ENCODE data around the gene MINDY2. TPM values are rescaled to one million over a fixed set of nuclear protein-coding genes. Genes with fewer than 3 reads are reported as not detected.
"Not testable (repeated sequence)": the region's sequence is repeated elsewhere in the genome, so short reads cannot be mapped to it uniquely, and the experiment has no call there.

The MINDY2 gene
- total RNA-seq, 1 donor from 2014 or later, result 25.0 TPM

DNA sequence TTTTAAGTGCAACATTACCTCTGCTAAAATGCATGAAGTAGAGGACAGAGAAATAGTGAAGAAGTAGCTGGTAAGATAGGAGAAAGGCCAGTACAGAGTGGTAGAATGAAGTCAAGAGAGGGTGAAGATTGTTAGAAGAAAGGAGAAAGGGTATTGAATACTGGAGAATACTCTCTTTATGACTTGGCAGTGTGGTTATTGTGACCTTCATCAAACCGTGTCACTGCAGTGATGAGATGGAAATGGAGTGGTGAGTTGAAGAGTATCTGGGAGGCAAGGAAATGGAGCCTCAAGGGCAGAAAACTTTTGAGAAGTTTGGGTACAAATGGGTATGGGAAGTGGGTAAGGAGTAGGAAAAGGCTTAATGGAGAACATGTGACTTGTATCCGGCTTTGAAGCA is 24.7 kb downstream of the MINDY2 start:
- Histone ChIP-seq H3K4me1 (no peaks in the 10 kb centered on the region), H4K20me1 (ENCODE audit: low read depth) (no peaks in the 10 kb centered on the region), H3K27me3 (no peaks in the 10 kb centered on the region), H3K4me3 (no peak overlapping the region), H3K9me3 (ENCODE audit: low read depth) (no peaks in the 10 kb centered on the region), H2AFZ (replicated peaks) (no peak overlapping the region), H3F3A (ENCODE audit: low read depth) (no peaks in the 10 kb centered on the region), H3K27ac (no peak overlapping the region), H3K79me2 (ENCODE audit: low read depth) (no peaks in the 10 kb centered on the region), H3K4me2 (no peak overlapping the region), H3K36me3 (no peaks in the 10 kb centered on the region), H3K9ac (no peak overlapping the region)
- Mint-ChIP-seq H3K4me3 (no peak overlapping the region), H3K27me3 (ENCODE audit: insufficient read depth, low read depth) (no peaks in the 10 kb centered on the region), H3K36me3 (peaks cover 8% of the 10 kb centered on the region), H3K27ac (no peak overlapping the region), H3K9me3 (no peaks in the 10 kb centered on the region), H3K4me1 (no peaks in the 10 kb centered on the region)
- TF ChIP-seq EZH2 (IDR thresholded peaks at IDR 0.05) (no peak), EZH2phosphoT487 (IDR thresholded peaks at IDR 0.05) (no peak)
- TF ChIP-seq, protein P1, sequence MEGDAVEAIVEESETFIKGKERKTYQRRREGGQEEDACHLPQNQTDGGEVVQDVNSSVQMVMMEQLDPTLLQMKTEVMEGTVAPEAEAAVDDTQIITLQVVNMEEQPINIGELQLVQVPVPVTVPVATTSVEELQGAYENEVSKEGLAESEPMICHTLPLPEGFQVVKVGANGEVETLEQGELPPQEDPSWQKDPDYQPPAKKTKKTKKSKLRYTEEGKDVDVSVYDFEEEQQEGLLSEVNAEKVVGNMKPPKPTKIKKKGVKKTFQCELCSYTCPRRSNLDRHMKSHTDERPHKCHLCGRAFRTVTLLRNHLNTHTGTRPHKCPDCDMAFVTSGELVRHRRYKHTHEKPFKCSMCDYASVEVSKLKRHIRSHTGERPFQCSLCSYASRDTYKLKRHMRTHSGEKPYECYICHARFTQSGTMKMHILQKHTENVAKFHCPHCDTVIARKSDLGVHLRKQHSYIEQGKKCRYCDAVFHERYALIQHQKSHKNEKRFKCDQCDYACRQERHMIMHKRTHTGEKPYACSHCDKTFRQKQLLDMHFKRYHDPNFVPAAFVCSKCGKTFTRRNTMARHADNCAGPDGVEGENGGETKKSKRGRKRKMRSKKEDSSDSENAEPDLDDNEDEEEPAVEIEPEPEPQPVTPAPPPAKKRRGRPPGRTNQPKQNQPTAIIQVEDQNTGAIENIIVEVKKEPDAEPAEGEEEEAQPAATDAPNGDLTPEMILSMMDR (IDR thresholded peaks at IDR 0.05), result no peak
- no peak for DNase-seq (ENCODE audit: low spot score)

DNA sequence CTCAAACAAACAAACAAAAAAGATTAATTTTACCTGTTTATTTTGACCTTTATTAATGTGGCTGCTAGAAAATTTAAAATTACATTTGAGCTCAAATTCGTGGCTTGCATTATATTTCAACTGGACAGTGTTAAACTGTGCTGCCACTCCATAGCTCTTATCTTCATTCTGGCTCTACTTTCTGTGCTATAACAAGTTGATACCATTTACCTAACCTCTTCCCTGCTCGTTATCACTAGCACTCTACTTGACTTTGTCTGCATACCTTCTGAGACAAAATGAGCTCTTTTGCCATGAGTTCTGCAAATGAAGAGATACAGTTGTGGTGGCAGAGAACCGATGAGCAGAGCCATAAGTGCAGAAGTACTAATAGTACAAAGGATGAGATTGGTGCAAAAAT is 26.4 kb downstream of the MINDY2 start:
- peaks cover 6% of the 10 kb centered on the region for H3K36me3 Mint-ChIP-seq
- H3K4me1 Mint-ChIP-seq, result no peaks in the 10 kb centered on the region
- Histone ChIP-seq H3K9ac (no peak overlapping the region), H4K20me1 (ENCODE audit: low read depth) (no peaks in the 10 kb centered on the region), H3K36me3 (no peaks in the 10 kb centered on the region), H3K4me3 (no peak overlapping the region), H3K27ac (no peak overlapping the region), H3K4me2 (no peak overlapping the region), H3K9me3 (ENCODE audit: low read depth) (no peaks in the 10 kb centered on the region), H2AFZ (replicated peaks) (no peak overlapping the region), H3K4me1 (no peaks in the 10 kb centered on the region), H3K27me3 (no peaks in the 10 kb centered on the region), H3K79me2 (ENCODE audit: low read depth) (no peaks in the 10 kb centered on the region), H3F3A (ENCODE audit: low read depth) (no peaks in the 10 kb centered on the region)
- no peak for DNase-seq (ENCODE audit: low spot score)
- H3K27me3 Mint-ChIP-seq (ENCODE audit: insufficient read depth, low read depth), result no peaks in the 10 kb centered on the region
- TF ChIP-seq EZH2phosphoT487 (IDR thresholded peaks at IDR 0.05), result no peak
- TF ChIP-seq EZH2 (IDR thresholded peaks at IDR 0.05), result no peak
- TF ChIP-seq, protein P1 (IDR thresholded peaks at IDR 0.05), result no peak
- H3K4me3 Mint-ChIP-seq, result no peak overlapping the region
- H3K9me3 Mint-ChIP-seq, result no peaks in the 10 kb centered on the region
- H3K27ac Mint-ChIP-seq, result no peak overlapping the region

DNA sequence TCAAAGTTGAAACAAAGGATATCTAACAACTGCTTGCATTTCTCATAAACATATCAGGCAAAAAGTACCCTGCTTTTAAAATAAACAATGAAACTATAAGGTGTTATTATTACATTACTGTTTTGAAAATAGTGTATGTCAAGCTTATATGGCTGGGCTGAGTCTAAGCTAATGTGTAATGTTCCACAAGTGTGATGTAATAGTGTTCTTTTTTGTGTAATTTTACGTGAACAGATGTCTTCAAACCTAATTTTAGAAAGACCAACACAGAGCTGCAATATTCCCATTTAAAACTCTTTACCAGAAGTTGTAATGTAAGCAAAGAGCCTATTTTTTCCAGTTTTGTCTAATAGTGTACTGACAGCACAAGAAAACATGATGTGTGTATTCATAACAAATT is 34.0 kb downstream of the MINDY2 start:
- no peaks in the 10 kb centered on the region for H3K9me3 ChIP-seq (ENCODE audit: low read depth)
- TF ChIP-seq, protein P1 (IDR thresholded peaks at IDR 0.05), result no peak
- TF ChIP-seq EZH2phosphoT487 (IDR thresholded peaks at IDR 0.05) (no peak), EZH2 (IDR thresholded peaks at IDR 0.05) (no peak)
- H4K20me1 ChIP-seq (ENCODE audit: low read depth), result no peaks in the 10 kb centered on the region
- no peaks in the 10 kb centered on the region for H3F3A ChIP-seq (ENCODE audit: low read depth)
- H3K27ac Mint-ChIP-seq, result no peak overlapping the region
- no peaks in the 10 kb centered on the region for H3K36me3 ChIP-seq
- no peak overlapping the region for H2AFZ ChIP-seq (replicated peaks)
- H3K27ac ChIP-seq, result no peak overlapping the region
- H3K4me1 Mint-ChIP-seq, result no peaks in the 10 kb centered on the region
- H3K36me3 Mint-ChIP-seq, result peaks cover 4% of the 10 kb centered on the region
- no peaks in the 10 kb centered on the region for H3K4me1 ChIP-seq
- no peaks in the 10 kb centered on the region for H3K79me2 ChIP-seq (ENCODE audit: low read depth)
- H3K27me3 Mint-ChIP-seq (ENCODE audit: insufficient read depth, low read depth), result no peaks in the 10 kb centered on the region
- H3K9ac ChIP-seq, result no peak overlapping the region
- H3K4me3 ChIP-seq, result no peak overlapping the region
- H3K4me2 ChIP-seq, result no peak overlapping the region
- no peak overlapping the region for H3K4me3 Mint-ChIP-seq
- no peak for DNase-seq (ENCODE audit: low spot score)
- no peaks in the 10 kb centered on the region for H3K27me3 ChIP-seq
- no peaks in the 10 kb centered on the region for H3K9me3 Mint-ChIP-seq

DNA sequence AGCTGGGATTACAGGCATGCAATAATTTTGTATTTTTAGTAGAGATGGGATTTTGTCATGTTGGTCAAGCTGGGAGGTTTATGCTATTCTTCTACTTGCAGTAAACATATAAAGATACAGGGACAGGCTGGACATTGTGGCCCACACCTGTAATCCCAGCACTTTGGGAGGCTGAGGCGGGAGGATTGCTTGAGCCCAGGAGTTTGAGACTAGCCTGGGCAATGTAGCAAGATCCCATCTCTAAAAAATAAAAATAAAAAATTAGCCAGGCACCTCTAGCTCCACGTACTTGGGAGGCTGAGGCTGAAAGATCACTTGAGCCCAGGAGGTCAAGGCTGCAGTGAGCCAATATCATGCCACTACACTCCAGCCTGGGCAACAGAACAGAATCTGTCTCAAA is 52.2 kb downstream of the MINDY2 start:
- H3K9me3 Mint-ChIP-seq; H3K27me3 Mint-ChIP-seq (ENCODE audit: insufficient read depth, low read depth); H3K79me2 ChIP-seq (ENCODE audit: low read depth); H3F3A ChIP-seq (ENCODE audit: low read depth); H3K36me3 ChIP-seq; H3K9me3 ChIP-seq (ENCODE audit: low read depth); H4K20me1 ChIP-seq (ENCODE audit: low read depth); H3K4me1 ChIP-seq; H3K27me3 ChIP-seq; H3K27ac ChIP-seq; H3K4me3 Mint-ChIP-seq; H3K4me3 ChIP-seq; H3K4me2 ChIP-seq; DNase-seq (ENCODE audit: low spot score); H2AFZ ChIP-seq (replicated peaks); H3K9ac ChIP-seq; H3K4me1 Mint-ChIP-seq; H3K27ac Mint-ChIP-seq: not testable (repeated sequence)
- peaks cover 12% of the 10 kb centered on the region for H3K36me3 Mint-ChIP-seq

Measured in neural progenitor cell (in vitro differentiated cells).